Ectodermal cell (in vitro differentiated cells): Measurements from ENCODE around the gene RUNX2.

Experiments used
- H3K27ac ChIP-seq: 2 replicates; pipeline ENCODE4 v1.7.0; 2013; ENCODE audit warnings: mild to moderate bottlenecking, low read depth, low read length; ENCODE audit not compliant: insufficient read depth, poor library complexity, severe bottlenecking
- H3K27me3 ChIP-seq: 2 replicates; pipeline ENCODE4 v1.7.0; 2013; ENCODE audit warnings: mild to moderate bottlenecking, low read length; ENCODE audit not compliant: insufficient read depth, control insufficient read depth, poor library complexity, severe bottlenecking
- H3K36me3 ChIP-seq: one replicate; pipeline ENCODE4 v1.7.0; 2013; ENCODE audit warnings: low read length; ENCODE audit not compliant: control insufficient read depth, insufficient read depth
- H3K4me1 ChIP-seq: one replicate; pipeline ENCODE4 v1.7.0; 2013; ENCODE audit warnings: low read length; ENCODE audit not compliant: control insufficient read depth, insufficient read depth
- H3K4me3 ChIP-seq: 2 replicates; pipeline ENCODE4 v1.7.0; 2013; ENCODE audit warnings: low read depth, low read length, control low read depth; ENCODE audit not compliant: insufficient read depth
- H3K9me3 ChIP-seq: 2 replicates; pipeline ENCODE4 v1.7.0; 2013; ENCODE audit warnings: mild to moderate bottlenecking, low read length, moderate library complexity; ENCODE audit not compliant: control insufficient read depth
- WGBS, 2 experiments: methylation state at CpG; one replicate each; pipeline ENCODE4 v1.1.7; 2013; ENCODE audit warnings: missing lambda C conversion rate in 2 of 2; 5-methylcytosine and 5-hydroxymethylcytosine counted together

The RUNX2 gene

DNA sequence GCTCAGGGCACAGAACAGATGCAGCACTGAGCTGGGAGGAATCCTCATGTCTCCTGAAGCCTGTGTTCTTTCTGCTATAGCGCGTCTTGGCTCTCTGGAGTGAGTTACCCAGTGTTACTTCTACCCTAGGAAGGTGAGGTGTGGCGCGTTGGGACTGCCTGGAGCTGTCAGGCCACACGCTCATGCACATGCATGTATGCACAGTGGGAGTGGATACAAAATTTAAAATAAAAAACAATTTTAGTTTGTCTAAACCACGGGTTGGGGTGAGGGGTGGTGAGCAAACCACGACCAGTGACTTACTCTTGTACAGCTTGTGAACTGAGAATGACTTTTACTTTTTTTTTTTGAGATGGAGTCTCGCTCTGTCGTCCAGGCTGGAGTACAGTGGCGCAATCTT lies 348.2 kb downstream of the RUNX2 start:
- WGBS, 2 experiments, result 93 to 94% methylated on average over 9 to 10 of the region's 10 CpGs

DNA sequence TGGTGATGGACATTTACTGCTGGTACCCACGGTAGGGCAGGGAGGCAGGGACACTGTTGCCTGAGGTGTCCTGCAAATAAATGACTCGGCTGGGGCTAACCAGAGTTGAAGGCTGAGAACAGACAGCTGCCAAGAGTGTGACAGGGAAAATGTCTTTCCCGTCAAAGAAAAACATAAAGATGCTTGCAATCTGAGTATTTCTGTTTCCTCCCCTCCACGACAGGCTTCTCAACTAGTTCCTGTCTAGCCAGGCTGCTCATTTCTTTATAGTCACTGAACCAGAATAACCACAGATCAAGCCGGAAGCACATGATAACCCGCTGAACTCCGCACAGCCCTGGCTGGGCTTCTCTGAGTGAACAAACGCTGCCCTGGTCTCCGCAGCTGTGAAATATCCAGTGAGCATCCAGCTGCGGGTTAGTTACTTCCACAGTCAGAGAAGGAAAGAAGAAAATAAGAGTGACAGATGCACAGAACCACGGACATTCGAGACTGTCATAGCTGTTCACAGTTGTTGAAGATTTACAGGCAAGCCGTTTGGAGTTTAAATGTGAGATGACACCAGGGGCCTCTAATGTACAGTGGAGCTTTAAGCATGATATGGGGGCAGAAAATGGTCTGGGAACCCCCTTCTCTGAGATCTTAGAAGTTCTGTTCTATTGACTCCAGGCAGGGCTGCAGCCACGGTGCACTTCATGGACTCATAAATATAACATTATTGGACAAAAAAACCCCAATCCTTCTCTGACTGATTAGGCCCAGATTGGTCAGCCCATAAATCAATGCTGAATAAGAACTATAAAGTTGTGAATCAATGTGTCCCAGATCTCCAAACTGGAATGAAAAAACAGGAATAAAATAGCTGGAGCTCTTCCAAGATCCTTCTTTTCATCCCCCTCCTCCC lies 349.5 kb downstream of the RUNX2 start:
- H3K27ac ChIP-seq, result no peak overlapping the region
- no peaks in the 10 kb centered on the region for H3K27me3 ChIP-seq
- WGBS, 2 experiments, result 89% methylated on average over 14 of the region's 14 CpGs

More for the DNA sequence above, 348.2 kb downstream of the RUNX2 start:
- Histone ChIP-seq H3K27me3 (no peaks in the 10 kb centered on the region), H3K4me1 (peaks cover 5% of the 10 kb centered on the region), H3K36me3 (no peaks in the 10 kb centered on the region), H3K9me3 (no peaks in the 10 kb centered on the region), H3K4me3 (no peak overlapping the region), H3K27ac (no peak overlapping the region)

DNA sequence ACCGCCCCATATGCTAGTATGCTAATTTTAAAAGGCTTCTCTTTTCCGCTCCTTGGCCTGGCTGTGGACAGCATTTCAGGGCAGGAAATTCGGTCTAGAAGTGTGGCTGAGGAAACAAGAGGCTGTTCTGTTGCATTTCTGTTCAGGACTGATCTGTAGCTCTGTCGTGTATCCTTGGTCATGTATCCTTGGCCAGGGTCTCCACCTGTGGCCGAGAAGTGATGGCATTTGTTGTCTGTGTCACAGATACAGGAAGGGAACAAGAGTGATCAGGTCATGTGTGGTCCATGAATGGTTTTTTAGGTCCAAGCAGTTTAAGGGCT lies 350.1 kb downstream of the RUNX2 start:
- Histone ChIP-seq H3K4me1 (peaks cover 5% of the 10 kb centered on the region), H3K36me3 (no peaks in the 10 kb centered on the region), H3K4me3 (no peak overlapping the region), H3K9me3 (no peaks in the 10 kb centered on the region), H3K27me3 (no peaks in the 10 kb centered on the region), H3K27ac (no peak overlapping the region)
- WGBS, 2 experiments, result 88 to 90% methylated on average over 5 of the region's 5 CpGs

More for the DNA sequence above, 349.5 kb downstream of the RUNX2 start:
- Histone ChIP-seq H3K4me1 (peaks cover 5% of the 10 kb centered on the region), H3K4me3 (no peak overlapping the region), H3K9me3 (no peaks in the 10 kb centered on the region), H3K36me3 (no peaks in the 10 kb centered on the region)

DNA sequence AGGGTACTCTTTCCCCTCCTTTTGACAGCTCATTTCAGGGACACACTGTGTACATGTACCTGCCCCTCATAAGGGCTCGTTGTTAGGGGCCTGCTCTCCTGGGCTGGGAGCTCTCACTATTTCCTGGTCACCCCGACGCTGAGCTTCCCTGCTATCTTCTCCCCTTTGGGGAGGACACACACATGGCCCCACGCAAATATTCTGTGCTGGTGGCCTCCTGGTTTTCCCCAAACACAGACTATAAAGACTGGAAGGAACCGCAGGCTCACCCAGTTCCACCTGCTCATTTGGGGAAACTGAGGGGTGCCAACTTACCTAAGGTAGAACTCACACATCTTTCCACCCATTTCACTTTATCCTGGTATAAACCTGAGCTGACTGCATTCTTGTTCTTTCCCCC lies 351.0 kb downstream of the RUNX2 start:
- no peaks in the 10 kb centered on the region for H3K27me3 ChIP-seq
- H3K27ac ChIP-seq, result no peak overlapping the region
- H3K9me3 ChIP-seq, result no peaks in the 10 kb centered on the region
- peaks cover 5% of the 10 kb centered on the region for H3K4me1 ChIP-seq
- H3K36me3 ChIP-seq, result no peaks in the 10 kb centered on the region
- 92 to 94% methylated on average over 5 of the region's 5 CpGs for WGBS, 2 experiments
- no peak overlapping the region for H3K4me3 ChIP-seq

DNA sequence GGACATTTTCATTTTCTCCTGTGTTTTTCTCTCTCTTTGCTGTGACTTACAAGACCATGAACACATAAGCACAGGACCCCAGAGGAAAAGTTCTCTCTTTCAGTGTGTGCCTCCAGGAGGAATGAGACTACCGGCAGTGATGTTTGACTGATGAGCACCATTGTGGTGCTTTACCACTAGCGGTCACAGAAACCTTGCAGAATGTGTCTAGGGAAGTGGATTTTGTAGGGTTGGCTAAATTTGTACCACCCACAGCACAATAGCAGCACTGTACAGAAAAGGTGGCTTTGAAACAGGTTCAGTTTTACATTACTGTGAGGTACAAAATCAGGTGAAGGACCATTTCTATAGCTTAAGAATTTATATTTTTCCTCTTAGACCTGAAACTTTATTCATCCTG lies 351.5 kb downstream of the RUNX2 start:
- Histone ChIP-seq H3K36me3 (no peaks in the 10 kb centered on the region), H3K27me3 (no peaks in the 10 kb centered on the region), H3K4me3 (no peak overlapping the region), H3K4me1 (peaks cover 5% of the 10 kb centered on the region), H3K9me3 (no peaks in the 10 kb centered on the region), H3K27ac (no peak overlapping the region)
- WGBS, 2 experiments, result 92 to 100% methylated on average over 2 of the region's 2 CpGs

DNA sequence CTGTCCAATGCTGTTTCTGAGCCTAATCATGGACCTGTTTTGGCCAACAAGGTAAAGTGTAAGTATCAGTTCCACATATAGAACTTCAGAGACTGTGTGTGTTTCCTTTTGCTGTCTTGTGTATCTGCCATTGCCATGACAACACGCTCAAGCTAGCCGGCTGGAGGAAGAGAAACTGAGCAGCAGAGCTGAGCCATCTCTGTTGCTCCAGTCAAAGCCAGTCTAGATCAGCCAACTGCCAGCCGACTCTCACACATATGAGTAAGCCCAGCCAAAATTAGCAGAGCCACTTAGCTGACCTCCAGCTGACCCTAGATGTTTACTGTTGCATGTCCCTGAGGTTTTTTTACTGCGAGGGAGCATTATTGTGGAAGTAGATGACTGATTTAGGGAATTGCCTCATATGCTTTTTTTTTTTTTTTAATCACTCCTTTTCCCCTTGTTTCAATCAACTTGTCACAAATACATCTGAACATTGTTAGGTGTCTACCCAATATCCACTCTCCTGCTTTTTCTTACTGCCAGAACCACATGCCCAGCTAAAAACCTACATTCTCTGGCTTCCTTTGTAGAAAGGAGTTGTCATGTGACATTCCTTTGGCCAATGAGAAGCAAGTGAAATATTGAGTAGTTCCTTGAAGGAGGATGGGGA lies 353.9 kb downstream of the RUNX2 start:
- Histone ChIP-seq H3K4me3 (no peak overlapping the region), H3K9me3 (no peaks in the 10 kb centered on the region), H3K27ac (no peak overlapping the region), H3K36me3 (no peaks in the 10 kb centered on the region), H3K4me1 (peaks cover 5% of the 10 kb centered on the region), H3K27me3 (no peaks in the 10 kb centered on the region)
- 96 to 99% methylated on average over 4 of the region's 4 CpGs for WGBS, 2 experiments

DNA sequence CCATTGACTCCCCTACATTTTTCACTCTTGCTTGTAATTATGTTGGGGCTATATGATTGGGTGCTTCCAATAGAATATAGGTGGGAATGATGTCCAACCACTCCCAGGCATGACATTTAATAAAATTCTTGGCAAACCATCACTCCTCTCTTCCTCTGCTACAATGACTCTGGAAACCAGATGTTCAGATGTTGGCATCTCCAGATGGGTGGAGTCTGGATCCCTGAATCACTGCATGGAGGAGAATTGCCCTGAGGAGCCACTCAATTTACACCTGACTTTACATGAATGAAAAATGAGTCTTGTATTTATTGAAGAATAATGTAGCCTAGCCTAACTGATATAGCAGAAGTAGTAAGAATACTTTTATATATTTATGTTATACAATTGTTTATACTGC lies 356.3 kb downstream of the RUNX2 start:
- Histone ChIP-seq H3K4me1 (no peaks in the 10 kb centered on the region), H3K9me3 (no peaks in the 10 kb centered on the region), H3K27me3 (no peaks in the 10 kb centered on the region), H3K36me3 (no peaks in the 10 kb centered on the region), H3K4me3 (no peak overlapping the region), H3K27ac (no peak overlapping the region)

DNA sequence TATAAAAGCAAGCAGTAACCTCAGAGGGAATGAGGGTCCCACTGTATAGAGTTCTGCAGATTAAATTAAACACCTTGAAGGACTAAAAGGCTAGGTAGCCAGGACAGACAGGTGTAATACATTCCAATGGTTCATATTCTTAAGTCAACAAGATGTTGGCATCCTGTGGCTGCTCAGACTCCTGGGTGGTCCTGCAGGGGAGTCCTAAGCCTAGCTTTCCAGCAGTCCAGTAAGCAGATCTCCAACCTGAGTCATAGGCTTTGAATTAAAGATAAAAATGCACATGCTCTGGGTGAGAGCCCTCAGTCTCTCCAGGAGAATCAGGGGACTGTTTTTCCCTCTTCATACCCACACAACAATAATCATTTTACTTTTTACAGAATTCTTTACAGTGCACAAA lies 356.9 kb downstream of the RUNX2 start:
- H3K9me3 ChIP-seq, result no peaks in the 10 kb centered on the region
- H3K4me1 ChIP-seq, result no peaks in the 10 kb centered on the region
- no peaks in the 10 kb centered on the region for H3K27me3 ChIP-seq
- H3K27ac ChIP-seq, result no peak overlapping the region
- H3K36me3 ChIP-seq, result no peaks in the 10 kb centered on the region
- H3K4me3 ChIP-seq, result no peak overlapping the region

DNA sequence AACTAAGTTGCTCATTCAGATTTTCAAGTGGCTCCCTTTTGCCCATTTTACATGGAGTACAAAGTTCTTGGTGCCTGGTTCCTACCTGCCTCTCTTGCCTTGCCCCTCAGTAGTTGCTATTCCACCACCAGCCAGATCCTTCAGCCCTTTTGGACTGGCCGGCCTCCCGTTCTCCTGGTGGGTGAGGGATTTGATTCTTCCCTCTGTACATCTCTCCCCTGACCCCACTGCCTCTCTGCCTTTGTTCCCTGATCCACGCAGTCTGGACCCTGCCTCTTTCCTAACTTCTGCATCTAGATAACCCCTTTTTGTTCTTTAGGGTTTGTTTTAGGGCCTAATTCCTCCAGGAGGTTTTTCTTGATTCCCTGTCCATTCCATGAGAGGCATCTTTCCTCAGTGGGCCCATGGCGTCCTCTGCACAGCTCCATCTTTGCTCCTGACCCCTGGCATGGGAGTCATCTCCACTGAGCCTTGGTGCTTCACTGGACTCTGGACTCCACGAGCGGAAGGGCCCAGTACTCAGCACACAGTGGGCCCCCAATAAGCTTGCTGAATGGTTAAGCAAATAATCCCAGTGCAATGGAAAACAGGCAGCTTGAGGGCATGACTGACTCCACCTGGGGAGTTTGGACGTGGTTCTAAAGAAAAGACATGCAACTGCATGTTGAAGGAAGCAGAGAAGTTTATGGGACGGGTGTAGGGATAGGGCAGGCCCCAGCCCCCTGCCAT lies 358.9 kb downstream of the RUNX2 start:
- Histone ChIP-seq H3K27ac (no peak overlapping the region), H3K4me1 (no peaks in the 10 kb centered on the region), H3K9me3 (no peaks in the 10 kb centered on the region), H3K36me3 (no peaks in the 10 kb centered on the region), H3K4me3 (no peak overlapping the region), H3K27me3 (no peaks in the 10 kb centered on the region)
- WGBS, 2 experiments, result 92% methylated on average over 6 to 8 of the region's 8 CpGs

DNA sequence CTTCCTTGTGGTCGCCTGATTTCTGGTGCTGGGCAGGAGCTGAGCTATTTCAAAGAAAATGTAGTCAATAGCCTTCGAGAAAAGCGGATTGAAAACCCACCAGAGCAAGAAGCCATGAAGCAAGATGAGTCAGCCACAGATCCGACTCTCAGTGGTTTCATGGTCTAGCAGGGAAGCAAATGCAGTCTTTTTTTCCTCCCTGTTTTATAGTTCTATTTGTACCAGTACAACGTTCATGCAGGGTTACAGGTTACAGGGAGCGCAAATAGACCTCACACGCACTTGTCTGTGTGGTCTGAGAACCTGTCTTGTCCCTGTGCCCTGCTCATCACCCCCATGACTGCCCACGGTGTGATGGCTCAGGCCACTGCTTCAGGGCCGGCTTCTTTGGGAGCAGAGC lies 359.4 kb downstream of the RUNX2 start:
- no peak overlapping the region for H3K27ac ChIP-seq
- no peak overlapping the region for H3K4me3 ChIP-seq
- H3K36me3 ChIP-seq, result no peaks in the 10 kb centered on the region
- H3K4me1 ChIP-seq, result no peaks in the 10 kb centered on the region
- WGBS, 2 experiments, result 92 to 93% methylated on average over 9 of the region's 9 CpGs
- H3K27me3 ChIP-seq, result no peaks in the 10 kb centered on the region
- H3K9me3 ChIP-seq, result no peaks in the 10 kb centered on the region
